G401.6 (cell line): ENCODE results near the gene KRTAP9-4.
"Not testable (repeated sequence)": the region's sequence is repeated elsewhere in the genome, so short reads cannot be mapped to it uniquely, and the experiment has no call there.

Experiments
- FAIRE-seq: peaks from 2 replicates; lab custom pipeline; 2012; peaks lifted over from hg19 to GRCh38; lab: Jason Lieb, UNC

KRTAP9-4 gene

GRCh38 chr17:41249637-41250240, at the start of gene KRTAP9-4:
KRTAP9-4 (plus strand) TSS chr17:41249687; CDS start chr17:41249721, 34 bp downstream.
- FAIRE-seq: not testable (repeated sequence)

DNA sequence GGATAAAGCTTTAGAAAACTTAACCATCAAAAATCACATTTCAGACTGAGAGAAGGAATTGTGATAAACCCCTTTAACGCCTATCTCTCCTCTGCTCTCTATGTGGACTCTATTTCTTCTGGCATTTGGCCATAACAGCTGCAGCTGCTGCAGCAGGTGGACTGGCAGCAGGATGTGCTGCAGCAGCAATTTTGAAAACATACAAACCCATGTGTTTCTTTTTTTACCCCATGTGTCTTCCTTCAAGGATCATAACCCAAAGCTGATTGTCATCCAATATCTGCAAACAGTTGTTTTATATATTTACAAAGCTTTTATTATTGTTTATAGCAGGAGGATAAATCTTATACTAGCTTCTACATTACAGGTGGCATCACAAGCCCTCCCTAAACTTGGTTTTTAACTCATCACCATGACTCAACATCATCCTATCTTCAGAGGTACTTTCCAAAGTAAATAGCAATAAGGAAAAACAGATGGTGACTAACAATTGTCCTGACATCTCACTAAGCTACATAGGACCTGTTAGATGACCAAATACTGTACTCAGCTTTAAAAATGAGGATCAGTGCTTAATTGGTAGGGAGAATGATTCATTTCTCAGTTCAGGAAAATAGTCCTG, 37.5 kb upstream of the KRTAP9-4 start:
- no peak for FAIRE-seq

- FAIRE-seq: no peak
Observed at GRCh38 chr17:41212524-41213169, 36.8 kb upstream of the KRTAP9-4 start.

- FAIRE-seq: no peak
Observed at GRCh38 chr17:41215681-41216080, 33.8 kb upstream of the KRTAP9-4 start.

GRCh38 chr17:41223821-41224220, 25.7 kb upstream of the KRTAP9-4 start:
- no peak for FAIRE-seq

GRCh38 chr17:41226051-41226450, 23.4 kb upstream of the KRTAP9-4 start:
- FAIRE-seq: no peak

GRCh38 chr17:41226598-41227095, 22.8 kb upstream of the KRTAP9-4 start, which contains the start of gene KRTAP9-2:
KRTAP9-2 (plus strand) TSS chr17:41226648; CDS start chr17:41226655, 7 bp downstream.
- not testable (repeated sequence) for FAIRE-seq

GRCh38 chr17:41230094-41230493, 19.4 kb upstream of the KRTAP9-4 start:
- FAIRE-seq: no peak

- no peak for FAIRE-seq
Observed at GRCh38 chr17:41231731-41232130, 17.8 kb upstream of the KRTAP9-4 start.

DNA sequence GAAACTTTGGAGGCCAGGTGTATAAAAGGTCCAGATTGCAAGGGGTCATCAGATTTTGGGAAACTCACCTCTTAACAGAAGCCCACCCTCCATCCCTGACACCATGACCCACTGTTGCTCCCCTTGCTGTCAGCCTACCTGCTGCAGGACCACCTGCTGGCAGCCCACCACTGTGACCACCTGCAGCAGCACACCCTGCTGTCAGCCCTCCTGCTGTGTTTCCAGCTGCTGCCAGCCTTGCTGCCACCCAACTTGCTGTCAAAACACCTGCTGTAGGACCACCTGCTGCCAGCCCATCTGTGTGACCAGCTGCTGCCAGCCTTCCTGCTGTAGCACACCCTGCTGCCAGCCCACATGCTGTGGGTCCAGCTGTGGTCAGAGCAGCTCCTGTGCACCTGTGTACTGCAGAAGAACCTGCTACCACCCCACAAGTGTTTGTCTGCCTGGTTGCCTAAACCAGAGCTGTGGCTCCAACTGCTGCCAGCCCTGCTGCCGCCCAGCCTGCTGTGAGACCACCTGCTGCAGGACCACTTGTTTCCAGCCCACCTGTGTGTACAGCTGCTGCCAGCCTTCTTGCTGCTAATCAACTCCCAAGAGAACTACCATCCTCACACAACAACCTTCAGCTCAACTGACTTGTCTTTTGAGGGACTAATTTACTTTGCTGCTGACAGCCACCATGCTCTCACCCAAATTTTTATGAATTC, 16.9 kb upstream of the KRTAP9-4 start, which contains the start of gene KRTAP9-3:
Gene KRTAP9-3, plus strand, starts transcription at position 51 of the 707 bp plus-strand sequence. Its CDS starts 53 bp downstream, at position 104.
- not testable (repeated sequence) for FAIRE-seq

GRCh38 chr17:41237116-41237515, 12.4 kb upstream of the KRTAP9-4 start:
- not testable (repeated sequence) for FAIRE-seq

- not testable (repeated sequence) for FAIRE-seq
Observed at GRCh38 chr17:41237949-41238437, 11.5 kb upstream of the KRTAP9-4 start, which contains the start of gene KRTAP9-8. KRTAP9-8 (plus strand) TSS chr17:41237999; CDS start chr17:41238052, 53 bp downstream.

- not testable (repeated sequence) for FAIRE-seq
Observed at GRCh38 chr17:41246995-41247787, 2.3 kb upstream of the KRTAP9-4 start.

DNA sequence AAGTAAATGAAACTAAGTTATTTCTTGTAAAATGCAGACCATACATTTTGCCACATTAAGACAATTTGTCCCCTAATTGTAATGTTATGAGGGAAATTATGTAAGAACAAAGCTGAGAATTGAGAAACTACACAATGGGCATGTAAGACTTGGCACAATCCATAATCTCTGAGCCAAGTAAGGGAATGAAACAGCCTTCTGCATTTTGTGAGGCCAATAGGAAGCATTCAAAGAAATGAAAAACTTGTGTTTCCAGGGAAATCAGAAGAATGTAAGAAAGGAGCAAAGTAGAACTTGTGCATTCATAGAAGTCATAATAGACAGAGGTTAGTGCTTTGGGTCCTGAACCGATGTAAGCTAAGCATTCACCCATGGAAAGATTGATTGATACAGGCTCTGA, 1.8 kb downstream of the KRTAP9-4 start:
- no peak for FAIRE-seq

- no peak for FAIRE-seq
Observed at GRCh38 chr17:41254861-41255260, 5.4 kb downstream of the KRTAP9-4 start.

DNA sequence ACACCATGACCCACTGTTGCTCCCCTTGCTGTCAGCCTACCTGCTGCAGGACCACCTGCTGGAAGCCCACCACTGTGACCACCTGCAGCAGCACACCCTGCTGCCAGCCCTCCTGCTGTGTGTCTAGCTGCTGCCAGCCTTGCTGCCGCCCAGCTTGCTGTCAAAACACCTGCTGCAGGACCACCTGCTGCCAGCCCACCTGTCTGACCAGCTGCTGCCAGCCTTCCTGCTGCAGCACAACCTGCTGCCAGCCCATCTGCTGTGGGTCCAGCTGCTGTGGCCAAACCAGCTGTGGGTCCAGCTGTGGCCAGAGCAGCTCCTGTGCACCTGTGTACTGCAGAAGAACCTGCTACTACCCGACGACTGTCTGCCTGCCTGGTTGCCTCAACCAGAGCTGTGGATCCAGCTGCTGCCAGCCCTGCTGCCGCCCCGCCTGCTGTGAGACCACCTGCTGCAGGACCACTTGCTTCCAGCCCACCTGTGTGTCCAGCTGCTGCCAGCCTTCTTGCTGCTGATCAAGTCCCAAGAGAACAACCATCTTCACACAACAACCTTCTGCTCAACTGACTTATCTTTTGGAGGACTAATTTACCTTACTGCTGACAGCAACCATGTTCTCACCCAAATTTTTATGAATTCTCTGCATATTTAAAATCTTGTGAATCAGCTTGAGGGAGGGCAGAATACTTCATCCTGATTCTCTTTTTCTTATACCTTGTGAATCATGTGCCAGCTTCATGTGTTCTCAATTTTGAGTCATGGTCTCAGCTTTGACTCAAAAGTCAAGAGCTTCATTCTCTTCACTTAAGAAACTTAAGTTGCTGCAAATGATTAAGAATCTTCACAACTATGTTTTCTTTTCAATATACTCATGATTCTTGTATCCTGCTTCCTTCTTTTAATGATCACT, 6.1 kb downstream of the KRTAP9-4 start, which contains the start of gene KRTAP9-9:
Gene KRTAP9-9, plus strand, starts transcription at position 4 of the 910 bp plus-strand sequence.
- FAIRE-seq: not testable (repeated sequence)

GRCh38 chr17:41256291-41256685, 6.8 kb downstream of the KRTAP9-4 start:
- FAIRE-seq: no peak

- FAIRE-seq: no peak
Observed at GRCh38 chr17:41258406-41258805, 8.9 kb downstream of the KRTAP9-4 start.

- FAIRE-seq: no peak
Observed at GRCh38 chr17:41263212-41263611, 13.7 kb downstream of the KRTAP9-4 start.

- FAIRE-seq: no peak
Observed at GRCh38 chr17:41264599-41264998, 15.1 kb downstream of the KRTAP9-4 start.
